GM18508 (cell line): Measurements from ENCODE around the gene CBX2.

Experiments used
- ATAC-seq: cut with Tn5 transposase; IDR thresholded peaks from one replicate; pipeline ENCODE4 v1.9.1; 2021; ENCODE audit warnings: moderate number of reproducible peaks; ENCODE audit not compliant: insufficient read depth, unreplicated experiment

The CBX2 gene

DNA sequence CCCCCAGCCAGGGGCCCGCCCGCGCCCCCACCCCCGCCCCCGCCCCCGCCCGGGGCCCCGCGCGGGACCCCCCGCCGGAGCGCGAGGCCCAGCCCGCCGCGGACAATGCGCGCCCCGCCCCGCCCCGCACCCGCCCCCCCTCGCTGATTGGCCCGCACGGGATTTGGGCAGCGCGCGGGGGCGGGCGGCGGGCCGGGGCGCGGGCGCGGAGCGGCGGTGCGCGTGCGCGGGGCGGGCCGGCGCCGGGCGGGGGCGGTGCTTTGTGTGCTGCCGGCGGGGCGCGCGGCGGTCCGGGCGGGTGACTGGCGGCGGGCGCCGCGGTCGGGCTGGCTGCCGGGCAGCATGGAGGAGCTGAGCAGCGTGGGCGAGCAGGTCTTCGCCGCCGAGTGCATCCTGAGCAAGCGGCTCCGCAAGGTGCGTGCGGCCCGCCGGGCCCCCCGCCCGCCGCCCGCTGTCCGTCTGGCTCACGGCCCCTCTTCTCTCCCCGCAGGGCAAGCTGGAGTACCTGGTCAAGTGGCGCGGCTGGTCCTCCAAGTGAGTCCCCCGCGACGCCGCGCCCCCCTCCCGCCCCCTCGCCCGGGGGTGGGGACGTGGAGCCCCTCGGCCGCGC lies at the start of gene CBX2:
Gene CBX2 (plus strand): TSS at position 255 of the 610 bp plus-strand sequence. CDS start 88 bp downstream, at position 343.
- ATAC-seq, result no peak

DNA sequence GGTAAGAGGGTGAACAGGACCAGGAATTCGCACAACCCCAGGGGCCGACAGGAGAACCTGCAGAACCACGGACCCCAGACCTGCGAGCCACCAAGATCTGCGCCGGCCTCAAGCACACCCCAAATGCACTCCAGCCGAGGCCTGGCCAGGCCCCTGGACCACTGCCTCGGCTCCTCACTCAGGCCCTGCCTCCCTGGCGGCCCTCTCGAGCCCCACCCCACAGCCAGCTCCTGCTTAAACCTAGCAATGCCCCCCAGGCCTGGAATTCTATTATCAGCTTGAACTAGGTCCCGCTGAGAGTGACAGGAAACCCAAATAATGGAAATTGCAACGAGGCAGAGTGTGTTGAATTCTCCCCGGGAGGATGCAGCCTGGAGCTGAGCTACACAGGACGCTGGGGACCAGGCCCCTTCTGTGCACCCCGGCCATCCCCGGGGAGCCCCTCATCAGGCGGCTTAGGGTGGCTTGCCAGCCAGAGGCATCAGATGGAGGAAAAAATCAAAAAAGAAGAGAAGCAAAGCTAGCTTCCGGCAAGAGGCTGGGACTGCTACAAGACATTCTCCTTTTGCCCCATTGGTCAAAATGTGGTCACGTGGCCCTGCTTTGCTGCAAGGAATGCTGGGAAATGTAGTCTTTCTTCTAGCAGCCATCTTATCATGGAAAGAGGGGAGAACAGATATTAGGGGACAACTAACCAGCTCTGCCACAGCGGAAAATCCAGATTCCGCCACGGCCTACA lies 49.6 kb upstream of the CBX2 start:
- ATAC-seq, result no peak

DNA sequence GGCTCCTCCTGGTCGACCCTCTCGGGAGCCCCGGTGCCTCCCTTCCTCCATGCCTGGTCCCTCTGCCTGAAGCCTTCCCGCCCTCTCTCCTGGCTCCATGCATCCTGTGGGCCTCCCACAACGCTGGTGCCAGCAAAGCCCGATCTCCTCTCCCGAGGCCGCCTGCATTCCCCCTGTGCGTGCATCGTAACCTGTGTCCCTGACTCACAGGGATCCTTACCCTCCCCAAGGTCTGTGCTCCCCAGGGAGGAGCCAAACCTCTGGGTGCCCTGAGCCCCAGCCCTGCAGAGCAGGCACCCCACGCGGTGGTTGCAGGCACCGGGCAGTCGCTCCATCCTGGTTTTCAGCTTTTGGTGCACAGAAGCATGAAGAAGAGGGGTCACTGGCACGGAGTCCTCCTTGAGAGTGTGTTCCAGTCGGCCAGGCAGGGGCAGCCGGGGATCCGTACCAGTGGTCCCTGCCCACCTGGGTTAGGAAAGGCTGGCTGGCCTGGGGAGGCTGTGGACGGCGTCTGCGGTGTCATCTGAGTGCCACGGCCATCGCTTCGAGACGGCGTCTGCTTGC lies 49.0 kb upstream of the CBX2 start:
- ATAC-seq, result no peak

DNA sequence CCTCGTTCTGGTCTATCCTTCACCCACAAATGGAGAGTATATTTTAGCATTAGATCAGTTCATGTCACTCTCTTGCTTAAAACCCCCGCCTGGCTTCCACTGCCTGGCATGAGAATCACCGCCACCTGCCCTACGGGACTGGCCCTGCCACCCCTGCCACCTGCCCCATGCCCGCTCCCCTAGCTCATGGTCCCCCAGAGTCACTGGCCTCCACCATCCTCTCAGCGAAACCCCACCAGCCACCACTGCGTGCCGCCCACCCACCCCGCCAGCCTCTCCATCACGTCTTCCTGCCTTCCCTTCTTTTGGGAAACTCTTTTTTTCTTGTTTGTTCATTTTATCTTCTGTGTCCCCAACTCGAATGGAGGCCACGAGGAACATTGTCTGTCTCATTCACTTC lies 48.2 kb upstream of the CBX2 start:
- no peak for ATAC-seq

DNA sequence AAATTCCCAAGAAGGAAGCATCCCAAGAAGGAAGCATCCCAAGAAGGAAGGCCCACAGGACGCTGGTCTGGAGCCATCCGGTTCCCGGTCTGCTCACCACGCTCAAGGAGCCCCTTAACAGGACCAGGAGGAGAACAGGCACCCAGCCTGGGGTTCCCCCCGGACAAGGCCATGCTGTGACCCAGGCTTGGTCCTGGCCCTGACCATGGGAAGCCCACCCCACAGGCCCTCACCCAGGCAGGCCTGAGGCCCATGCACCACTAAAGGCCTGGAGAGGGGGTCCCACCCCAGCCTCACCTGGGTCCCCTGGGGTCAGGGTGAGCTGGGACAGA lies 47.5 kb upstream of the CBX2 start:
- no peak for ATAC-seq

DNA sequence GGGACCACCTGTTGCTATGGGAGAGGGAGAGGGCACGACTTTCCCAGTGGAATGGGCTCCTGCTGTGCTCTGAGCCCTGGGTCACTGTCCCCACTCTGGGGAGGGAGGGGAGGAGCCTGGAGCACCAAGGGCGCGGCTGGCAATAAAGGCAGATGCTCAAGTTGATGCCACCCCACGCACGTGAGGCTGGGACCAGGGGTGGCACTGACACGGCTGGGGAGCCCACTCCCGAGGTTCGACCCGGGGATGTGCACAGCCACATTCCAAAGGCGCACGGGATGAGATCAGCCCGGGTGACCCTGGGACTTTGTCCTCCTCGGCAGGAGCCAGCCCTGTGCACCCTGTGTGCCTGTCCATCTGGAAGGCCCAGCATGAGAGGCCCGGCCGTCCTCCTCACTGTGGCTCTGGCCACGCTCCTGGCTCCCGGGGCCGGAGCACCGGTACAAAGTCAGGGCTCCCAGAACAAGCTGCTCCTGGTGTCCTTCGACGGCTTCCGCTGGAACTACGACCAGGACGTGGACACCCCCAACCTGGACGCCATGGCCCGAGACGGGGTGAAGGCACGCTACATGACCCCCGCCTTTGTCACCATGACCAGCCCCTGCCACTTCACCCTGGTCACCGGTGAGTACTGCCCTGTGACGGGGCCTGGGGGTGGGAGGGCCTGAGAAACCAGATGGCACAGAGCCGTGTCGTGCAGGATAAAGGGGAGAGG lies 47.0 kb upstream of the CBX2 start, which contains the start of gene ENPP7:
Gene ENPP7 (plus strand): TSS at position 175 of the 715 bp plus-strand sequence. CDS start 197 bp downstream, at position 372.
- ATAC-seq, result no peak

DNA sequence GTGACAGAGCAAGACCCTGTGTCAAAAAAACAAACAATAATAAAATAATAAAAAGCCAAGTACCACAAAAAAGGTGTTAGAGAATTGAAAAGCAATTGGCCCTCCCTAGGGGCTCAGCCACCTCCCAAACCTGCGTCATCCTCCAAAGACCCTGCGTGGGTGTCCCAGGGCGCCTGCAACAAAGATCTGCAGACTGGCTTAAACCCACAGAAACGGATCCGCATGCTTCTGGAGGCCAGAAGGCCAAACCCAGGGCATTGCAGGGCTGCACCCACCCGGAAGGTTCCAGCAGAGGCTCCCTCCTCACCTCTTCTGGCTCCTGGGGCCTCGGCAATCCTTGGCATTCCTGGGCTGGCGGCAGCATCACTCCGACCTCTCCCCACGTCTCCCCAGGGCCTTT lies 45.7 kb upstream of the CBX2 start:
- no peak for ATAC-seq

DNA sequence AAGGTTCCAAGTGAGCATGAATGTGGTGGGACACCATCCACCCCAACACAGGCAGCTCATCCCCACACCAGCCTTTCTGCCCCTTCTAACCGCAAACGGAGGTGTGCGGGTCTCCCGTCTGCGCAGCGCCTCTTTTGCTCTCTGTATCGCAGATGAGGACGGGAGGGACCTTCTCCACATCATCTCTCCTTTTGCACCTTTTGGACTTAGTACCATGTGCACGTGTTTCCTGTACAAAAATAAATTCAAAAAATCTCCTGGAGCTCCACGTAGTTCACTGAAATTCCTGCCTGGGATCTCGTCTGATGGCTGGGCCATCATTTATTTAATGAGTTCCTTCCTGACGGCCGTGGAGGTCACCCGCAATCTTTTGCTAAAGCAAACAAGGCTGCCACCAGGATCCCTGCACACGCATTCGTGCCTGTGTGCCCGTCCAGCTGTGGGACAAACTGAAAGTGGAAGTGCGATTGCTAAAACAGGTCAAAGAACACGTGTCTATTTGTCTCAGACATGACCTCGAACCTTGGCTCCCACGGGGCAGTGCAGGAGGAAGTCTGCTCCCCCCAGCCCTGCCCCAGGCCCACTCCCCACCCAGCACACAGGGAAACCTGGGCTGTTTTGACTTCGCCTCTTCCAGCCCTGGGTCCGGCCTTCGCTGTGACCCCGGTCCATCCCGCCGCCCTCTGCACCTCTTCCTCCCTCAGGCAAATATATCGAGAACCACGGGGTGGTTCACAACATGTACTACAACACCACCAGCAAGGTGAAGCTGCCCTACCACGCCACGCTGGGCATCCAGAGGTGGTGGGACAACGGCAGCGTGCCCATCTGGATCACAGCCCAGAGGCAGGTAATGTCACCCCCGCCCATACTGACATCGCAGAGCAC lies 44.9 kb upstream of the CBX2 start:
- ATAC-seq, result no peak

DNA sequence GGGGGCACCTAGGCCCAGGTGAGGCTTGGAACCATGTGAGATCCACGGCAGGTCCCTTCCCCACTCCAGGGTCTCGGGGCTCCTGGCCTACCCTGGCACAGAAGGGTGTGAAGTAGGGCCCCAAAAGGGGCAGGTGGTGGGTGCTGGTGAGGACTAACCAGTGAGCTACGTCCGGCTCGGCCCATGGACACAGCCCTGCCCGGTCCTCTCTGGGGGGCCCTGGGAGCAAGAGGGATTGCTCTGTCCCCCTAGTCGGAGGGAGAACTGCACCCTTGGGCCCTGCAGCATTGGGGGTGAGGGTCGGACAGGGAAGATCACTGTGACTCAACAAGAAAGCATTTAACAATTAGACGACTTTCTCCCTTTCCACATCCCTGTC lies 44.3 kb upstream of the CBX2 start:
- no peak for ATAC-seq

DNA sequence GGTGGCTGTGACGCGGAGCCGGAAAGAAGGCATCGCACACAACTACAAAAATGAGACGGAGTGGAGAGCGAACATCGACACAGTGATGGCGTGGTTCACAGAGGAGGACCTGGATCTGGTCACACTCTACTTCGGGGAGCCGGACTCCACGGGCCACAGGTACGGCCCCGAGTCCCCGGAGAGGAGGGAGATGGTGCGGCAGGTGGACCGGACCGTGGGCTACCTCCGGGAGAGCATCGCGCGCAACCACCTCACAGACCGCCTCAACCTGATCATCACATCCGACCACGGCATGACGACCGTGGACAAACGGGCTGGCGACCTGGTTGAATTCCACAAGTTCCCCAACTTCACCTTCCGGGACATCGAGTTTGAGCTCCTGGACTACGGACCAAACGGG lies 42.9 kb upstream of the CBX2 start:
- no peak for ATAC-seq

DNA sequence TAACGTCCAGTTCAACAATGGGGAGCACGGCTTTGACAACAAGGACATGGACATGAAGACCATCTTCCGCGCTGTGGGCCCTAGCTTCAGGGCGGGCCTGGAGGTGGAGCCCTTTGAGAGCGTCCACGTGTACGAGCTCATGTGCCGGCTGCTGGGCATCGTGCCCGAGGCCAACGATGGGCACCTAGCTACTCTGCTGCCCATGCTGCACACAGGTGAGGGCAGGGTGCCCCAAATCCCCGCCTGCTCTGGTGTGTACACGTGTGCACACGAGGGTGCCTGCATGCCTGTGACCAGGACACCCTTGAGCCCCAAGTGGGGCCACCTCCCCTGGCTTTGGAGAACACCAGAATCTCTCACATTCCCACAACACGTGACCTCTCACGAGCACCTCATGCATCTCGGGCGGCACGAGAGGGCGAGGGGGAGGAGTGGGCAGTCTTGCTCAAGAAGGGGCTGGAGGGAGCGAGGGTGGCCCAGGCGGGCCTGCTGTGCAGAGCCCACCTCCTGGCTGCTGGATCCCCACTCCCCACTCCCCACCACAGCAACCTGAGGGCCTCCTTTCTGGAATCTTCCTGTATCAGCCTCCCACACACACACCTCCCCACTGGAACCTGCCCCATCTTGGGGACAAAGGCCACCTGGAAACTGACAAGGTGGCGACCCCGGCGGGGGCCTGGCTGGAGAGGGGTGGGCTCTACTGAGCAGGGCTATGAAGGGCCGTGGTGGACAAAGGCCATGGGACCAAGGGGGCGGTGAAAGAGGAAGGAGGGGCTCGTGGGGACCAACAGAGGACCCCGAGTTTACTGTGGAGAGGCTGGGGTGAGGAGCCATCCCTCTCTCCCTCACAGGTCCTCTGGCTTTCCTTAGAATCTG lies 40.7 kb upstream of the CBX2 start:
- ATAC-seq, result no peak

DNA sequence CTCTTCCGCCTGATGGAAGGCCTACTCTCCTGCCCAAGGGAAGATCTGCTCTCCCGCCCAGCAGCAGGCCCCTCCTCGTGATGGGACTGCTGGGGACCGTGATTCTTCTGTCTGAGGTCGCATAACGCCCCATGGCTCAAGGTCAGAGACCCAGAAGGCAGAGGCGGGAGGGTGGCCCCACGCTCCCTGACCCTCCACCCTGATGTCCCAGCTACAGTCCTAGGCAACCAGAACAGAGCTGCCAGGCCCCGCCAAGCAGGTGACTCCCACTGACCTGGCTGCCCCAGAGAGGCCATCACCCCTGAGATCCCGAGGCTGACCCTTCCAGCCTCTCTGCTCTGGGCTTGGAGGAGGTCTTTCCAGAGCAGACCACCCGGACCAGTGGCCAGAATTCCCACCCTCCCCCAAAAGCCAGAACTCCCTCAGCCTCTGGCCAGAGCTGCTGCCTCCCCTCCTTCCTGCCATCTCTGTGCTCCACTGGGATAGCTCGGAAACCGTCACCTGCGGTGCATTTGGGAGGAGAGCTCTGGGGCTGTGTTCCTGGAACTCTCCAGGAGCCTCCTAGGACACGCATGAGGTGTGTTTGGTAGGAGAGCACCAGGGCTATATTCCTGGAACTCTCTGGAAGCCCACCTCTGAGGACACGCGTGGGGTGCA lies 39.9 kb upstream of the CBX2 start:
- no peak for ATAC-seq

DNA sequence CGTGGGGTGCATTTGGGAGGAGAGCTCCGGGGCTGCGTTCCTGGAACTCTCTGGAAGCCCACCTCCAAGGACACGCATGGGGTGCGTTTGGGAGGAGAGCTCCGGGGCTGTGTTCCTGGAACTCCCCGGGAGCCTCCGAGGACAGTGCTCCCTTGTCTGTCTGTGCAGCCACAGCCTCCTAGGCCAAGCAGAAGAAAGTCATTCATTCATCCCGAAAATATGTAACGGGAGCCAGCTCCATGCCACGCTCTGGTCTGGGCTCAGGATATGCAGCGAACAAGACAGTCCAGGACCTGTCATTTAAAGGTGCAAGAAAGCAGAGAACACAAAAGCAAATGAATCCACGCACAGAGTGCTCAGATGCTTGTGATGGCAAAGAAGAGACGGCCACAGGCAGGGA lies 39.3 kb upstream of the CBX2 start:
- ATAC-seq, result no peak

DNA sequence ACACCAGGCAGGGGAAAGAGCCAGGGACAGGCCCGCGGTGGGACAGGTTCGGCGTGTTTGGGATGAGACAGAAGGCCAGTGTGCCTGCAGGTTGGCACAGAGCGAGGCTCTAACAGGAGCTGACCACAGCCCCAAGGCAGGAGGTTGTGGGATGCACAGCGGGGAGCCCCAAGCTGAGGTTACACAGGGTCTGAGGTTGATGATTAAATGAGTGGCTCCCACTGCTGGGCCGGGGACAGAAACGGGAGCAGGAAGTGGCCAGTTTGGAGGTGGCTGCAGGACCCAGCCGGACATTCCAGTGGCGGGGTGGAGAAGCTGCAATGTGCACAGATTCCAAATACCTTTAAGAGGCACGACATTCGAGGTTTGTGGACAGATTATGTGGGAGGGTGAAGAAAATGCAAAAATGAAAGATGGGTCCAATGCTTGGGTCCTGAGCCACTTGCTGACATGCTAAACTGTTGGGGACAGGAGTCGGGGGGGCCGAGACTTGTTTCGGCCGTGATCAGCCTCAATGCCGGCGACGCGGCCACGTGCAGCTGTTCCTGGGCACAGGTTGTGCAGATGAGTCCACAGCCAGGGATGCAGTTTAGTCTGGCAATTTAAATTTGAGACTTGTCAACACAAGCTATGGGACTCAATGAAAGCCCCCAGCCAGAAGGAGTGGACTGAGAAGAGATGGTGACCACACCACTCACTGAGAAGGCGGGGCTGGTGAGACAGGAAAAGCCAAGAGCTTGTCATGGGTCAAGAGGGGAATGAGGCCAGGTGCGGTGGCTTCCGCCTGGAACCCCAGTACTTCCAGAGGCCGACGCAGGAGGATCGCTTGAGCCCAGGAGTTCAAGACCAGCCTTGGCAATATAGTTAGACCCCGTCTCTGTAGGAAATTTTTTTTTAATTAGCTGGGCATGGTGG lies 38.5 kb upstream of the CBX2 start:
- ATAC-seq, result no peak

DNA sequence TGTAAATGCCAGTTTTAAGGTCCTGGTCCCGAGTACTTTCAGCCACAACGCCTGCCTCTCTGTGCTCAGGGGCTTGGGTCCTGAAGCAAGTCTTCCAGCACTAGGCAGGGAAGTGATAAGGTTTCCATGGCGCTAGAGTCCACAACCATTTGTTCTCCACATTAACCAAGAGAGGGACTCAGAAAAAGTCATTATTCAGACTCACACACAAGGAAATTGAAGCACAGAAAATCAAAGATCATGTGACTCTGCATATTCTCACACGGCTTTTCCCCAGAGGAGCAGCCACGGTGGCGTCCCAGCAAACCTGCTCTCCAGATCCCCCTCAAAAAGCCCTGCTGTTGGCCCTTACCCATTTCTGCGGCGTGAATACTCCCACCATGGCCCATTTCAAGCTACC lies 37.5 kb upstream of the CBX2 start:
- ATAC-seq, result no peak

DNA sequence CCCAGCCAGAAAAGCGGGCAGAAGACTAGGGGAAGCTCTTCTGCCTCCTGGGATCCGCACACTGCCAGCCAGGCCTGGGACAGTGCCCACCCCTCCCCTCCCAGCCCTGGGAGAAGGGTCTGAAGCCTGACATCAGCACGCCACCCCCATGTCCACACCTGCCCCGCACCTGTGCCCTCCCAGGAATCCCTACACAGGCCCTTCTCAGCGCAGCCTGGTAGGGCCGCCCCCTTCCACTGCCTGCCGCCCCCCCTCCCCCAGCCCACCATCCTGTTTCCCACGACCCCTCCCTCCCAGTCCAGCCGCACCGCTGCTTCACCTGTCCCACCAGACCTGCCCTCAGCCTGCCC lies 36.6 kb upstream of the CBX2 start:
- ATAC-seq, result no peak

DNA sequence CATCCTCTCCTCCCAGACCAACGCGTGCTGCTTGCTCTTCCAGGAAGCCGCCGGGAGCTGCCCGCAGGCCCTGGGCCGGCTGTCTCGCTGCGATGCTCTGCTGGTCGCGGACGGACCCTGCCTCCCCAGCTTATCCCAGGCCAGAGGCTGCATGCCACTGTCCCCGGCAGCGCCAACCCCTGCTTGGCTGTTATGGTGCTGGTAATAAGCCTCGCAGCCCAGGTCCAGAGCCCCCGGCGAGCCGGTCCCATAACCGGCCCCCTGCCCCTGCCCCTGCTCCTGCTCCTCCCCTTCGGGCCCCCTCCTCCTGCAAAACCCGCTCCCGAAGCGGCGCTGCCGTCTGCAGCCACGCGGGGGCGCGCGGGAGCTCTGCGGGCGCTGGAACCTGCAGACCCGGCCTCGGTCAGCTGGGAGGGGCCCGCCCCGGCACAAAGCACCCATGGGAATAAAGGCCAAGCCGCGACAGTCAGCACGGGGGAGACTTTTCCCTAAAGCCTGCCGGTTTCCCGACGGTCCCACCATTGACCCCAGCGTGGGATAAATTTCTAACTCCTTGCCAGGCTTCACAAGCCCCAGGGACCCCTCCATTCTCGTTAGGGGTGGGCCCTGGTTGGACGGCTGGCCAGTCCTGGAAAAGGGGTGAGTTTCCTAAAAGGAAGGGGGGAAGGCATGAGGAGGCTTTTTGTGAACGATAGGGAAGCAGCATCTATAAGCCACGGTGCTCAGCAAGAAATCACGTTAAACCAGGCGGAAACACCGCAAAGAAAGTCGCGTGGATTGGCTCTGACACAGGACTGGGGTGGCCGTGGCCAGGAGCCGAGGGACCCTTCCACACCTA lies 36.0 kb upstream of the CBX2 start:
- ATAC-seq, result no peak
